Measurements from ENCODE around the gene MGAT5. TPM values are rescaled to one million over a fixed set of nuclear protein-coding genes. Genes with fewer than 3 reads are reported as not detected.

MGAT5 gene
- total and polyA plus RNA-seq, 7 donors, result 1.1 to 7.0 (median 2.1) TPM

DNA sequence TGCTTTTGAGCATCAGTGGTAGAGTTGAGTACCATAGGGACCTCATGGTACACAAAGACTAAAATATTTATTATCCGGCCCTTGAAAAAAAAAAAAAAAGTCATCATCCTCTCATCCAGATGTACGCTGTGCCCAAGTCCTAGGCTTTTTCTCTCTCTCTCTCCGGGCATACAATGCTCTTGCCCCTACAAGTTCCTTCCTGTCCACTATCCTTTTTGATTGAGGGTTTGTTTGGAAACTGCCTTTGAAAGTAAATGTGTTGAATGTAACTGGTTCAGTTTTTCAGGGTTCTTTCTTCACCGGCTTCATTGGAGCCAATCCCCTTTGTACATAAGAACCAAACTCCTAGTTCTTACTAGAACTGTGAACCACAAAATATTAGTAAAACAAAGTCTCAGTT lies 130.3 kb downstream of the MGAT5 start:
- ATAC-seq (no peak), DNase-seq (no peak)
- no peaks in the 10 kb centered on the region for H3K27me3 ChIP-seq (ENCODE audit: insufficient read depth in 3 of 3, low read length in 2 of 3)
- H3K4me1 ChIP-seq, result no peaks in the 10 kb centered on the region
- H3K27ac ChIP-seq, result no peak overlapping the region
- H3K36me3 ChIP-seq (ENCODE audit: insufficient read depth in 1 of 2, low read depth in 1 of 2), result no peaks in the 10 kb centered on the region
- TF ChIP-seq, protein P1, sequence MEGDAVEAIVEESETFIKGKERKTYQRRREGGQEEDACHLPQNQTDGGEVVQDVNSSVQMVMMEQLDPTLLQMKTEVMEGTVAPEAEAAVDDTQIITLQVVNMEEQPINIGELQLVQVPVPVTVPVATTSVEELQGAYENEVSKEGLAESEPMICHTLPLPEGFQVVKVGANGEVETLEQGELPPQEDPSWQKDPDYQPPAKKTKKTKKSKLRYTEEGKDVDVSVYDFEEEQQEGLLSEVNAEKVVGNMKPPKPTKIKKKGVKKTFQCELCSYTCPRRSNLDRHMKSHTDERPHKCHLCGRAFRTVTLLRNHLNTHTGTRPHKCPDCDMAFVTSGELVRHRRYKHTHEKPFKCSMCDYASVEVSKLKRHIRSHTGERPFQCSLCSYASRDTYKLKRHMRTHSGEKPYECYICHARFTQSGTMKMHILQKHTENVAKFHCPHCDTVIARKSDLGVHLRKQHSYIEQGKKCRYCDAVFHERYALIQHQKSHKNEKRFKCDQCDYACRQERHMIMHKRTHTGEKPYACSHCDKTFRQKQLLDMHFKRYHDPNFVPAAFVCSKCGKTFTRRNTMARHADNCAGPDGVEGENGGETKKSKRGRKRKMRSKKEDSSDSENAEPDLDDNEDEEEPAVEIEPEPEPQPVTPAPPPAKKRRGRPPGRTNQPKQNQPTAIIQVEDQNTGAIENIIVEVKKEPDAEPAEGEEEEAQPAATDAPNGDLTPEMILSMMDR (IDR thresholded peaks at IDR 0.05), result no peak
- no peaks in the 10 kb centered on the region for H3K9me3 ChIP-seq
- intact Hi-C loops (cut with DNase I), result no loop called here
- H3K4me3 ChIP-seq, result no peak overlapping the region
- 98 to 99% (median 98%) methylated on average over 4 of the region's 4 CpGs for WGBS, 3 donors

DNA sequence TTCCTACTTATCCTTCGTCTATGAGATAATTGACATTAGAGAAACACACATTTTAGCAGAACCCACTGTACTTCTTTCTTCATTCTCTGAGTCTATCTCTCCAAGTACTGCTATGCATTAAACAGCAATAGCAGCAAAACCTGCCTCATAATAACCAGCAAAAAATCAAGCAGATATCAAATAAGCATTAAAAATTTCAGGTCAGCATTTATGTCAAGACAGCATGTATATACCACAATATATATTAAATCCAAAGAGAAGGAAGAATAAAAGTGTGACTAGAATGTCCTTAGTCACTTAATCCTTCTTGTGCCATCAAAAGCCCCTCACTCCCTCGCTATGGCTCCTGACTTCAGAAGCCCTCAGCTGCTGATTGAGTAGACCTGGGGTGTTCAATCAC lies 131.3 kb downstream of the MGAT5 start:
- intact Hi-C loops (cut with DNase I), result no loop called here
- no peaks in the 10 kb centered on the region for H3K4me1 ChIP-seq
- H3K27me3 ChIP-seq (ENCODE audit: insufficient read depth in 3 of 3, low read length in 2 of 3), result no peaks in the 10 kb centered on the region
- no peaks in the 10 kb centered on the region for H3K36me3 ChIP-seq (ENCODE audit: insufficient read depth in 1 of 2, low read depth in 1 of 2)
- 72 to 99% (median 97%) methylated on average over 2 of the region's 2 CpGs for WGBS, 3 donors
- no peaks in the 10 kb centered on the region for H3K9me3 ChIP-seq
- TF ChIP-seq, protein P1 (IDR thresholded peaks at IDR 0.05), result no peak
- ATAC-seq, result no peak
- DNase-seq, result no peak
- H3K4me3 ChIP-seq, result no peak overlapping the region
- no peak overlapping the region for H3K27ac ChIP-seq

DNA sequence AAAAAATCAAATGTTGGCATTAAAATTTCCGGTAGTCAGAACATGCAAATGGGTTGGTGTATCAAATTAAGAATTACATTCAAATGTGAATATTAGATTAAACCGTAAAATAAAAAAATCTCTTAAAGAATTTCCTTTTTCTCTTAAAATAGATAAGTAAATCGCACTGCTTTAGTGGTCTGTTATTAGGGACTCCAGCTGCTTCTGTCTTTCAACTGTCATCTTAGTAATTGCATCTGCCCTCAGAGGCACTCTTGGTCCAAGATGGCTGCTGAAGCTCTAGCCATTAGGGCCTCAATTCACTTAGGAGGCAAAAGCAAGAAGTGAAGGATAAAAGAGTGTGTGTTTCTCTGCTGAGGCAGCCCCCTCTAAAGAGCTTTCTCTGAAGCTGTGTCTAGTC lies 132.4 kb downstream of the MGAT5 start:
- no peaks in the 10 kb centered on the region for H3K9me3 ChIP-seq
- 66 to 81% (median 70%) methylated on average over 3 of the region's 3 CpGs for WGBS, 3 donors
- TF ChIP-seq, protein P1 (IDR thresholded peaks at IDR 0.05), result no peak
- intact Hi-C loops (cut with DNase I), result no loop called here
- no peak for ATAC-seq
- H3K36me3 ChIP-seq (ENCODE audit: insufficient read depth in 1 of 2, low read depth in 1 of 2), result no peaks in the 10 kb centered on the region
- no peaks in the 10 kb centered on the region for H3K27me3 ChIP-seq (ENCODE audit: insufficient read depth in 3 of 3, low read length in 2 of 3)
- no peaks in the 10 kb centered on the region for H3K4me1 ChIP-seq
- H3K4me3 ChIP-seq, result no peak overlapping the region
- no peak overlapping the region for H3K27ac ChIP-seq
- DNase-seq, result no peak

- intact Hi-C loops (cut with DNase I), result no loop called here
- TF ChIP-seq, protein P1 (IDR thresholded peaks at IDR 0.05), result no peak
- Histone ChIP-seq H3K36me3 (ENCODE audit: insufficient read depth in 1 of 2, low read depth in 1 of 2) (no peaks in the 10 kb centered on the region), H3K4me3 (no peak overlapping the region), H3K27ac (no peak overlapping the region), H3K9me3 (no peaks in the 10 kb centered on the region), H3K4me1 (no peaks in the 10 kb centered on the region), H3K27me3 (ENCODE audit: insufficient read depth in 3 of 3, low read length in 2 of 3) (no peaks in the 10 kb centered on the region)
- ATAC-seq, result no peak
- 96 to 100% (median 100%) methylated on average over 1 of the region's 1 CpG for WGBS, 3 donors
- DNase-seq, result no peak
Measured at GRCh38 chr2:134389381-134389780, 135.5 kb downstream of the MGAT5 start.

GRCh38 chr2:134391751-134392160 lies 137.9 kb downstream of the MGAT5 start:
- H3K27ac ChIP-seq, result no peak overlapping the region
- no peaks in the 10 kb centered on the region for H3K4me1 ChIP-seq
- DNase-seq (no peak), ATAC-seq (no peak)
- no peaks in the 10 kb centered on the region for H3K9me3 ChIP-seq
- intact Hi-C loops (cut with DNase I), result no loop called here
- TF ChIP-seq, protein P1 (IDR thresholded peaks at IDR 0.05), result no peak
- peaks cover 0 to 2% (median 0%) of the 10 kb centered on the region in 3 donors for H3K27me3 ChIP-seq (ENCODE audit: insufficient read depth in 3 of 3, low read length in 2 of 3)
- no peaks in the 10 kb centered on the region for H3K36me3 ChIP-seq (ENCODE audit: insufficient read depth in 1 of 2, low read depth in 1 of 2)
- 89 to 95% (median 94%) methylated on average over 2 of the region's 2 CpGs for WGBS, 3 donors
- no peak overlapping the region for H3K4me3 ChIP-seq

Data from psoas muscle (tissue), 8 donors.